ENCODE results near the gene MATN4. TPM values are rescaled to one million over a fixed set of nuclear protein-coding genes. Genes with fewer than 3 reads are reported as not detected.

MATN4 gene
- total RNA-seq, 1 donor from 2014 or later: 1.2 TPM

GRCh38 chr20:45344168-45344860 lies 36.2 kb upstream of the MATN4 start:
- Mint-ChIP-seq H3K27ac (no peak overlapping the region), H3K4me1 (peaks cover 68% of the 10 kb centered on the region), H3K27me3 (no peaks in the 10 kb centered on the region), H3K4me3 (peak overlapping the region; percentile 92), H3K36me3 (ENCODE audit: low read depth) (peaks cover 57% of the 10 kb centered on the region), H3K9me3 (no peaks in the 10 kb centered on the region)
- intact Hi-C loops (cut with micrococcal nuclease): no loop called here
- peak; percentile 59 for DNase-seq

DNA sequence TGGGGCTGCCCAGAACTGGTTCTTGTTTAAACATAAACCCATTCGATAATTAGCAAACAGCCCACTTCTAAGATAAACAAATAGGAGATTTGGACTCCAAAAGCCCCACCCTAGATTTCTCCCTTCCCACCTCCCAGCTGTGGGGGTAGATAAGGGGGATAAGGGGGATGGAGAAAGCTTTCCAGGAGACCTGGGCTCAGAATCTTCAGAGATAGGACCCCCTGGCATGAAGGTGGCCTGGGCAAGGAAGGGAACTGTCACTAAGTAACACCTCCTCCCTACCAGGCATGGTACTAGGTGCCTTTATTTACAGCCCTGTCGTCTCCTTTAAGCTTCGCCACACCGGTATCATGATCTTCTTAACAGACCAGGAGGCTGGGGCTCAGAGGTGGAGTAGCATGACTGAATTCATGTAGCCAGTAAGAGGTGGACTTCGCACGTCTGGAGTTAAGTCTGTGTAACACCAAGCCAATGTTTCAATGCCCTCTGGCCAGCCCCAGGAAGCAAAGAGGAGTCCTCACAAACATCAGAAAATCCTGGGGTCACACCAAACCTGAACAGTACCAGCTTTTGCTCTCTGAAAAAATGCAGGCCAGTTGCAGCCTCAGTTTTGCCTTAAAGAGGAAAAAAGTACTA lies 35.6 kb upstream of the MATN4 start:
- DNase-seq: peak; percentile 57
- H3K27me3 Mint-ChIP-seq: no peaks in the 10 kb centered on the region
- H3K9me3 Mint-ChIP-seq: no peaks in the 10 kb centered on the region
- H3K4me1 Mint-ChIP-seq: peaks cover 68% of the 10 kb centered on the region
- no peak overlapping the region for H3K27ac Mint-ChIP-seq
- H3K36me3 Mint-ChIP-seq (ENCODE audit: low read depth): peaks cover 61% of the 10 kb centered on the region
- peak overlapping the region; percentile 19 for H3K4me3 Mint-ChIP-seq
- intact Hi-C loops (cut with micrococcal nuclease): no loop called here

DNA sequence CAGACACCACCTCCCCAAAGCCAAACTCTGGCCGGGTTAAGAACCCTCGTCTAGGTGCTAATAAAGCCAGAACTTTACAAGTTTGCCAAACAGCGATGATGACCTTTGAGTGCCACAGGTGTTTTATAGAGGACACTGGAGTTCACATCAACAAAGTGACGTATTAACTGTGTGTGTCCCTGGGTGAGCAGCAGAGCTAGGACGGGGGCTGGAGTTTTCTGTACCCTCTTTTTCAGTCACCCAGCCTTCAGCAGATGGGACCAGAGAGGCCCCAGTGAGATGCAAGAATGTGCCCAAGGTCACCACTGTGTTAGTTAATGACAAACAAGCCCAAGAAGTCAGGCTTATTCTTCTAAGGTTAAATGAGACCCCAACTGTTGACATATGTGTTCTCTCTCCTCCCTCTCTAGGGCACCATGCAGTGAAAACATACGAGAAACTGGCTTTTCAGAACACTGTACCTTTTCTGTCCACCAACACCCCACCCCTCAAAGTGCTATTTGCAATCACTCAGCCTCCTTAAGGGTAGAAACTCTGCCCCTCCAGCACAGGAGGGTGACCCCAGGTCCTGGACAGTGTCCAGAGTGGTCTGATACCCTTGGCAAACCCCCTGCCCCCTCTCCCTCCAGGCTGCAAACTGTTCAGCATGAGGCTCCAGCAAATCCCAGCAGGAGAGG lies 34.9 kb upstream of the MATN4 start:
- Mint-ChIP-seq H3K4me3 (peak overlapping the region; percentile 34), H3K9me3 (no peaks in the 10 kb centered on the region), H3K27ac (peak overlapping the region; percentile 29), H3K27me3 (no peaks in the 10 kb centered on the region), H3K36me3 (ENCODE audit: low read depth) (peaks cover 62% of the 10 kb centered on the region), H3K4me1 (peaks cover 65% of the 10 kb centered on the region)
- intact Hi-C loops (cut with micrococcal nuclease): no loop called here
- no peak for DNase-seq

DNA sequence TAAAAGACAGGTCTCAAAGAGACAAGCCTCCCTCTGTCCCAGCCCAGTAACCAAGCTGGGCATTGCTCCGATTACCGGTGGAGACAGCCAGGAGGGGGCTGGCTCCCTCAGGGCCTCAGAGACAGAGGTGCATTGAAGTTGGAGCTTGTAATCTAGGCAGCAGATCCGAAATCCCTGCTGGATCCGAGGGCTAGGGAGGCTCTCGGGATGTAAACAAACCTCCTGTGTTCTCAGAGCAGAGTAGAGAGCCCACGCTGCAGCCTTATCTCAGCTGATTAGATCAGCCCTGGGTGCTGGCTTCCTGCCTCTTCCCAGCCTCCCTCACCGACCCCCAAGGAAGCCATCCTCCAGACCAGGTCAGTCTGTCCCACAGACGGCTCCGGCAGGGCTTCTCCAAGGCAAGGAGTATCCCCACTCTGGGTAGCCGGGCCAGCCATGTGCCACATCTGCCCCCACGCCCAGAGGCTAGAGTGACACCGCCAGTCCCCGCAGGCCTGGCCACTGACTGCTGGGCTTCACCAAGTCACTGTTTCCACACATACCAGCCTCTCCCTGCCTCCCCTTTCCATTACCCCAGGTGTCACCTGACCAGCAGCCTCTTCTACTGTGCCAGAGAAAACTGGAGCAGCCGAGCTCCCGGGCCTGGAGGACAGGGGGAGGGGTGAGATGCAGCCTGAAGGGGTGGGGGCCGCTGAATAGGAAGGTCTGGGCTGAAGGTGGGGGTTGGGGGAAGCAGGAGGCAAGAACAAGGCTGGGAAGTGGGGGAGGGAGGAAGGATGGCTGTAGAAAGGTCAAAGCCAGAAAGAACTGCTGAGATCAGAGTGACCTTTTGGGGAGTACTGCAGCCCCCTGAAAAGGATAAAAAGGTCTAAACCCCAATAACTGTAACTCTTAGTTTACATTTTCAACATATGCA lies 34.1 kb upstream of the MATN4 start:
- Mint-ChIP-seq H3K4me3 (no peak overlapping the region), H3K9me3 (no peaks in the 10 kb centered on the region), H3K4me1 (peaks cover 63% of the 10 kb centered on the region), H3K27me3 (no peaks in the 10 kb centered on the region), H3K36me3 (ENCODE audit: low read depth) (peaks cover 62% of the 10 kb centered on the region), H3K27ac (peak overlapping the region; percentile 29)
- intact Hi-C loops (cut with micrococcal nuclease): no loop called here
- DNase-seq: no peak

DNA sequence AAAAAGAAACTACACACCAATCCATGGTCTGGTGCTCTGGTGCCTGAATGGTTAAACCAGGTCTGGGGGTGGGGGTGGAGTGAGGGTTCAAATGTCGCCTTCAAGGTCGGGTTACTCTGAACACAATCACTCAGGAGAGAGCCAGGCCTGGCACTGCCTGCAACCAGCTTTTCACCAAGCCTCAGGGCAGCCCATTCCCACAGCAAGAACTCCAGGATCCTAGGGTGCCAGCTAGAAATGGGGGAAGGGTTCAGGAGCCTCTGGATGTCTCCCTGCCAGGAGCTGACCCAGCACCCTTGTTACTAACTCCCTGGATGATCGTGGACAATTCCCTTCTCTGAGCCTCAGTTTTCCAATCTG lies 33.5 kb upstream of the MATN4 start:
- Mint-ChIP-seq H3K9me3 (no peaks in the 10 kb centered on the region), H3K4me3 (no peak overlapping the region), H3K27me3 (no peaks in the 10 kb centered on the region), H3K4me1 (peaks cover 60% of the 10 kb centered on the region), H3K27ac (peak overlapping the region; percentile 29), H3K36me3 (ENCODE audit: low read depth) (peaks cover 62% of the 10 kb centered on the region)
- intact Hi-C loops (cut with micrococcal nuclease): no loop called here
- no peak for DNase-seq

DNA sequence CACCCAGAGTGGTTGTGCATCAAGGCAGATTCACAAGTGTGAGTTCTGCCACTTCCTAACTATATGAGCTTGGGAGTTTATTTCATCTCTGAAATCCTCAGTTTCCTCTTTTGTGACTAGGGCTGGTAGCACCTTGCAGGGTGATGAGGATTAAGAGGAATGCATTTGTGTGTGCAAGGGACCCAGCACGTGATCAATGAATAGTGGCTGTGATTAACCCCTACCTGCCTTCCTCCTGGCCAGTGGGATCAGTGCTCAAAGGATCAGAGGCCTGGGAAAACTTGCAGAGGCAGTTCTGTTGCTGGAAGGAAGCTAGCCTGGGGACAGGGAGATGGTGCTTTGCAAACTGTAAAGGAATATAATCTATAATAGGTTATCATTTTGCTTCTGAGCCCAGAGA lies 32.9 kb upstream of the MATN4 start:
- H3K27me3 Mint-ChIP-seq: no peaks in the 10 kb centered on the region
- no peak overlapping the region for H3K27ac Mint-ChIP-seq
- DNase-seq: no peak
- intact Hi-C loops (cut with micrococcal nuclease): no loop called here
- H3K36me3 Mint-ChIP-seq (ENCODE audit: low read depth): peaks cover 63% of the 10 kb centered on the region
- H3K9me3 Mint-ChIP-seq: no peaks in the 10 kb centered on the region
- H3K4me3 Mint-ChIP-seq: no peak overlapping the region
- H3K4me1 Mint-ChIP-seq: peaks cover 54% of the 10 kb centered on the region

DNA sequence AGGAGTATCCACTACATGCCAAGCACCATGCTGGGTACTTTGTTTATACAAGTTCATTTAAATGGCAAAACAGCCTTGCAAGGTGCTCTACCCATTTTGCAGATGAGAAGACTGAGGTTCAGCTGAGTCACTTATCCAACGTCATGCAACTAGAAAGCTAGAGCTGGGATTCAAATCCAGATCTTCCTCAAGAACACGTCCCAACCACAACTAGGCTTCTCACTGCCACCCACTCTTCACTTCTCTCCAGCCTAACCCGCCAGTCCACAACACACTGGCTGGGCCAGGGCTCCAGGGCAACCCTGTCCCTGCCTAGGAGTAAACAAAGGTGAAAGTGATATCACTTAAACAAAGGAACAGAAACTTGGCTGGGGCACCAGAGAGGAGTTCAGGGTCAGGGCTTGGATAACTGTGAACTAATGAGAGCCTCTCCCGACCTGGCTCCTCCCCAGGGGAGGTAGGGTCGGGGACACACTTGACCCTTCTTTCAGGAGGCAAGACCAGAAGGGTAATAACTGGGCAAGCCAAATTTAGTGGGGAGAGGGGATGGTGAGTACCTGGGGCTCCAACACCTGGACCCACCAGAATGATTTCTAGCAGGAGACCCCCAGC lies 32.2 kb upstream of the MATN4 start:
- Mint-ChIP-seq H3K4me3 (no peak overlapping the region), H3K4me1 (peaks cover 52% of the 10 kb centered on the region), H3K36me3 (ENCODE audit: low read depth) (peaks cover 64% of the 10 kb centered on the region), H3K27ac (peak overlapping the region; percentile 56), H3K27me3 (no peaks in the 10 kb centered on the region), H3K9me3 (no peaks in the 10 kb centered on the region)
- no peak for DNase-seq
- intact Hi-C loops (cut with micrococcal nuclease): no loop called here

- Mint-ChIP-seq H3K9me3 (no peaks in the 10 kb centered on the region), H3K36me3 (ENCODE audit: low read depth) (peaks cover 64% of the 10 kb centered on the region), H3K4me1 (peaks cover 47% of the 10 kb centered on the region), H3K4me3 (no peak overlapping the region), H3K27ac (peak overlapping the region; percentile 8), H3K27me3 (no peaks in the 10 kb centered on the region)
- intact Hi-C loops (cut with micrococcal nuclease): no loop called here
- no peak for DNase-seq
Measured at GRCh38 chr20:45339799-45340198, 31.7 kb upstream of the MATN4 start.

DNA sequence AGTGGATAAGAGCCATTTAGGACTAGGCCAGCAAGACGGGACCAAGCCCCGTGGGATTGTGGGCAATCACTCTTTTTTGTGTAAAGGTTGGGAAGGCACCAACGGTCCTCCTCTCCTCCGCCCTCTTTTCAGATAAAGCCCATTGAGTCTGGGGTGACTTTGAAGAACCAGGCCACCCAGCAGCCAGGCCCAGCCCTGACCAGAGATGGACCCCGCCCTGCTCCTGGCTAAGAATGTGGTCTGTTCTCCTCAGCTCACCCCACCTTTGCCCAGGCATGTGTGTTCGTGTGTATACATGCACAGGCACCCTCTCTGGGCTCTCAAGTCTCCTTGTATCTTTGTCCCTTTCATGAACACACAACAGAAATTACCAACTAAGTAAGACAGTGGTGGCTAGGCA lies 31.0 kb upstream of the MATN4 start:
- H3K4me3 Mint-ChIP-seq: no peak overlapping the region
- H3K36me3 Mint-ChIP-seq (ENCODE audit: low read depth): peaks cover 62% of the 10 kb centered on the region
- peaks cover 40% of the 10 kb centered on the region for H3K4me1 Mint-ChIP-seq
- intact Hi-C loops (cut with micrococcal nuclease): no loop called here
- H3K27me3 Mint-ChIP-seq: no peaks in the 10 kb centered on the region
- DNase-seq: no peak
- H3K27ac Mint-ChIP-seq: no peak overlapping the region
- H3K9me3 Mint-ChIP-seq: no peaks in the 10 kb centered on the region

DNA sequence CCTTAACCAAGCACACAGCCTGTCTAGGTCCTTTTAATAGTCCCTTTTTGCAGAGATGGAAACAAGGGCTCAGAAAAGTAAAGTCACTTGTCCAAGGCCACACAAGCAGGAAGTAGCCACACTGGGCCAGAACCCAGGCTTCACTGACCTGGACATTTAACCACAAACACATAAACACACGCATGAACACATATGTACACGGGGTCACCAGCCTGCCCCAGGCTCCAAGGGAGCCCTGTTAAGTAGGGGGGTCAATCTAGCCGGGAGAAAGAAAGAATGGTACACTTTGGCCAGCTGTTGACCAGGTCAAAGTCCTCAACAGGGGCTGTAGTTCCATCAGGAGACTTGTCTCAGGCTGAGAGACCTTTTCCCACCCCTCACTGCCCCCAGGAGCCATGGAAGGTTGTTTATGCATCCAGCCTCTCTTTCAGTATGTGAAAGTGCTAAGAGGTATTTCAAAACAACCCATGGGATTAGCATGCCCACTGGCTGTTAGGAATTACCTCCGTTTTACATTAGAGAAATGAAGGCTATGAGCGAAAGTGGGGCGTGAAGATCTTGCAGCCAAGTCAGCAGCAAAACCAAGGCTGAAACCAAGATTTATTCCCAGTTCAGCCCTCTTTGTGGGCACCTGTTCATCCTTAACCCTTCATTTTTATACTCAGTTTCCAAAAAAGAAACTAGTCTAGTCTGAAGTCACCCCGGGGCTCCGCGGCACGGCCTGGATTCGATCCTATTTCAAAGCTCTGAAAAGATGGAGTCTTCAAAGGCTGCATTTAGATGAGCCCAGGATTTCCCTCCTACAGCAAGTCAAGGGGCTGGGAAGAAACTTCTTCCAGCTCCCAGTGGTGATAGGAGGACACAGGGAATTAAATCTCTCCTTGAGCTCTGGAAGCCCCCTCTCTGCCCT lies 30.3 kb upstream of the MATN4 start:
- peaks cover 34% of the 10 kb centered on the region for H3K4me1 Mint-ChIP-seq
- no peaks in the 10 kb centered on the region for H3K27me3 Mint-ChIP-seq
- intact Hi-C loops (cut with micrococcal nuclease): no loop called here
- H3K36me3 Mint-ChIP-seq (ENCODE audit: low read depth): peaks cover 59% of the 10 kb centered on the region
- H3K27ac Mint-ChIP-seq: no peak overlapping the region
- no peak for DNase-seq
- H3K4me3 Mint-ChIP-seq: no peak overlapping the region
- H3K9me3 Mint-ChIP-seq: no peaks in the 10 kb centered on the region

GRCh38 chr20:45337367-45338120 lies 29.4 kb upstream of the MATN4 start:
- Mint-ChIP-seq H3K4me3 (no peak overlapping the region), H3K27me3 (no peaks in the 10 kb centered on the region), H3K9me3 (no peaks in the 10 kb centered on the region), H3K4me1 (peaks cover 29% of the 10 kb centered on the region), H3K27ac (peak overlapping the region; percentile 53), H3K36me3 (ENCODE audit: low read depth) (peaks cover 65% of the 10 kb centered on the region)
- intact Hi-C loops (cut with micrococcal nuclease): no loop called here
- no peak for DNase-seq

All from activated CD4-positive, alpha-beta T cell treated with anti-CD3 and anti-CD28 coated beads, Interleukin-2, amount 10 ng/mL, durations not matched to agents 24 days and 14 days (primary cell).